Measurements from ENCODE around the gene PRKCZ.

Gene PRKCZ

GRCh38 chr1:2052054-2052679 lies 2.0 kb downstream of the PRKCZ start:
- TF ChIP-seq POLR2AphosphoS5 (IDR thresholded peaks at IDR 0.05; ENCODE audit: low read depth, low read length): no peak
- no peak for TF ChIP-seq REST (IDR thresholded peaks at IDR 0.05; ENCODE audit: insufficient read depth in 1 of 2, low read depth in 2 of 2, low read length in 2 of 2)
- no peak for TF ChIP-seq TAF1 (IDR thresholded peaks at IDR 0.05; ENCODE audit: borderline replicate concordance, insufficient read depth, low read length)
- no peak for TF ChIP-seq FOXP2 (optimal IDR thresholded peaks at IDR 0.05; ENCODE audit: borderline replicate concordance, extremely low read depth, extremely low read length, insufficient read depth)
- no peak for TF ChIP-seq SIN3A (IDR thresholded peaks at IDR 0.05; ENCODE audit: borderline replicate concordance, insufficient read depth, low read length)

- TF ChIP-seq FOXP2 (optimal IDR thresholded peaks at IDR 0.05; ENCODE audit: borderline replicate concordance, extremely low read depth, extremely low read length, insufficient read depth) (no peak), REST (IDR thresholded peaks at IDR 0.05; ENCODE audit: insufficient read depth in 1 of 2, low read depth in 2 of 2, low read length in 2 of 2) (no peak), TAF1 (IDR thresholded peaks at IDR 0.05; ENCODE audit: borderline replicate concordance, insufficient read depth, low read length) (no peak), POLR2AphosphoS5 (IDR thresholded peaks at IDR 0.05; ENCODE audit: low read depth, low read length) (no peak), SIN3A (IDR thresholded peaks at IDR 0.05; ENCODE audit: borderline replicate concordance, insufficient read depth, low read length) (no peak)
Measured at GRCh38 chr1:2052756-2053155, 2.5 kb downstream of the PRKCZ start.

- TF ChIP-seq REST (IDR thresholded peaks at IDR 0.05; ENCODE audit: insufficient read depth in 1 of 2, low read depth in 2 of 2, low read length in 2 of 2) (no peak), SIN3A (IDR thresholded peaks at IDR 0.05; ENCODE audit: borderline replicate concordance, insufficient read depth, low read length) (no peak), TAF1 (IDR thresholded peaks at IDR 0.05; ENCODE audit: borderline replicate concordance, insufficient read depth, low read length) (no peak), POLR2AphosphoS5 (IDR thresholded peaks at IDR 0.05; ENCODE audit: low read depth, low read length) (no peak), FOXP2 (optimal IDR thresholded peaks at IDR 0.05; ENCODE audit: borderline replicate concordance, extremely low read depth, extremely low read length, insufficient read depth) (no peak)
Measured at GRCh38 chr1:2053217-2053616, 3.0 kb downstream of the PRKCZ start.

- TF ChIP-seq SIN3A (IDR thresholded peaks at IDR 0.05; ENCODE audit: borderline replicate concordance, insufficient read depth, low read length) (no peak), REST (IDR thresholded peaks at IDR 0.05; ENCODE audit: insufficient read depth in 1 of 2, low read depth in 2 of 2, low read length in 2 of 2) (no peak), POLR2AphosphoS5 (IDR thresholded peaks at IDR 0.05; ENCODE audit: low read depth, low read length) (no peak), TAF1 (IDR thresholded peaks at IDR 0.05; ENCODE audit: borderline replicate concordance, insufficient read depth, low read length) (no peak), FOXP2 (optimal IDR thresholded peaks at IDR 0.05; ENCODE audit: borderline replicate concordance, extremely low read depth, extremely low read length, insufficient read depth) (no peak)
Measured at GRCh38 chr1:2053784-2054376, 3.7 kb downstream of the PRKCZ start.

All from PFSK-1 (cell line).